Activated T-helper 1 cell treated with anti-CD3 and anti-CD28 coated beads, Interleukin-12 subunit alpha, Interleukin-12 subunit beta, Interleukin-2, Interleukin-4 antibody, amounts not matched to agents 30 ng/mL and 10 ng/mL and 1 ng/mL, durations not matched to agents 14 hours and 24 hours and 36 hours (primary cell): ENCODE measurements around the gene TMC2. TPM values are rescaled to one million over a fixed set of nuclear protein-coding genes. Genes with fewer than 3 reads are reported as not detected.
"Not testable (repeated sequence)": the region's sequence is repeated elsewhere in the genome, so short reads cannot be mapped to it uniquely, and the experiment has no call there.

ENCODE experiments used
- DNase-seq: peaks from one replicate; pipeline ENCODE4 v3.0.0; 2021; ENCODE audit warnings: low spot score
- H3K27ac Mint-ChIP-seq: one replicate; pipeline ENCODE4 v1.8.0; 2021; ENCODE audit warnings: mild to moderate bottlenecking, mixed read lengths
- H3K27me3 Mint-ChIP-seq: one replicate; pipeline ENCODE4 v1.8.0; 2022; ENCODE audit warnings: mild to moderate bottlenecking, moderate library complexity, mixed read lengths; ENCODE audit not compliant: insufficient read depth
- H3K36me3 Mint-ChIP-seq: one replicate; pipeline ENCODE4 v1.8.0; 2021; ENCODE audit warnings: low read depth, mixed read lengths
- H3K4me1 Mint-ChIP-seq: one replicate; pipeline ENCODE4 v1.8.0; 2021; ENCODE audit warnings: low read depth, mixed read lengths
- H3K4me3 Mint-ChIP-seq: one replicate; pipeline ENCODE4 v1.8.0; 2021; ENCODE audit warnings: mild to moderate bottlenecking, moderate library complexity, mixed read lengths
- H3K9me3 Mint-ChIP-seq: one replicate; pipeline ENCODE4 v1.8.0; 2021; ENCODE audit warnings: mixed read lengths
- intact Hi-C: fragments of 100-400 bp; cut with micrococcal nuclease; formaldehyde crosslinking; loops from one replicate; pipeline ENCODE4 v1.15.1; 2024
- total RNA-seq: library from RNA; stranded (reverse); gene quantifications from 2 replicates; pipeline ENCODE4 v1.2.3, GENCODE V29; 2022

Gene TMC2
- total RNA-seq, 1 donor from 2014 or later = not detected

DNA sequence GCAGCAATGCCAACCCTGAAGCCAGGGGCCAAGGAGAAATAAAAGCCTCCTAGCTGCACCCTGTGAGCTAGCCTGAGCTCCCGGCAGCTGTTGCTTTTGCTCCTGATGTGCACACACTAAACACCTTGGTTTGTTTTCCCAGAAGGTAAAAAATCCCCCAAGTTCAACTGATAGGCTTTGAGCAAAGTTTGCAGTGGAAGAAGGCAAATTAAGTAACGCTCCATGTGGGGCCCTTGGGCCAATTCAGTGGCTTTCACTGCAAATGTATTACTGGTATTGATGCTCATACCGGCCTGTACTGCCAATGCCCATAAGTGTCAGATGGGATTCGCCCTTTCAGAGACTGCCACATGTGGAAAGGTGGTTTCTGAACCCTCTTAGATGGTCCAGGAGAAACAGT, 137.1 kb downstream of the TMC2 start:
- Mint-ChIP-seq H3K9me3 (no peaks in the 10 kb centered on the region), H3K4me3 (no peak overlapping the region), H3K27me3 (peaks cover 5% of the 10 kb centered on the region), H3K4me1 (no peaks in the 10 kb centered on the region), H3K27ac (no peak overlapping the region), H3K36me3 (no peaks in the 10 kb centered on the region)
- DNase-seq = no peak
- intact Hi-C loops = no loop called here

DNA sequence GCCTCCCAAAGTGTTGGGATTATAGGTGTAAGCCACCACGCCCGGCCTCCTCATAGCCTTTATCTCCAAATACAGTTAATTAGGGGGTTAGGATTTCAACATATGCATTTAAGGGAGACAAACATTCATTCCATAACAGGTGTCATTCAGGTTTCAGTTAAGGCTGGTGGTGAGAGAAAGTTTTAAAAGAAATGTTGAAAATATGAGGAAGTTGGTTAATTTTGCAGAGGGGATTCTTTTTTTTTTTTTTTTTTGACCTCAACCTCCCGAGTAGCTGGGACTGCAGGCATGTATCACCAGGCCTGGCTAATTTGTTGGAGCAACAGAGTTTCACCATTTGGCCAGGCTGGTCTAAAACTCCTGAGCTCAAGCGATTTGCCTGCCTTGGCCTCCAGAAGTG, 143.7 kb downstream of the TMC2 start:
- peaks cover 20% of the 10 kb centered on the region for H3K27me3 Mint-ChIP-seq
- H3K9me3 Mint-ChIP-seq = no peaks in the 10 kb centered on the region
- H3K4me3 Mint-ChIP-seq = no peak overlapping the region
- DNase-seq = no peak
- intact Hi-C loops = no loop called here
- H3K27ac Mint-ChIP-seq = no peak overlapping the region
- H3K36me3 Mint-ChIP-seq = no peaks in the 10 kb centered on the region
- peaks cover 3% of the 10 kb centered on the region for H3K4me1 Mint-ChIP-seq

DNA sequence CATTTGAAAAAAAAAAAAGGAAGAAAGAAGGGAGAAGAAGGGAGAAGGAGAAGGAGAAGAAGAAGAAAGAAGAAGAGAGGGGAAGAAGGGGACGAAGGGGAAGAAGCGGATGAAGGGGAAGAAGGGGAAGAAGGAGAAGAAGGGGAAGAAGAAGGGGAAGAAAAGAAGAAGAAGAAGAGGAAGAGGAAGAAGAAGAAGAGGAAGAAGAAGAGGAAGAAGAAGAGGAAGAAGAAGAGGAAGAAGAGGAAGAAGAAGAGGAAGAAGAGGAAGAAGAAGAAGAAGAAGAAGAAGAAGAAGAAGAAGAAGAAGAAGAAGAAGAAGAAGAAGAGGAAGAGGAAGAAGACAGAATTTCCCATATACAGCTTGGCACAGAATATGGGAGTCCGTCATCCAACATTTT, 145.7 kb downstream of the TMC2 start:
- H3K36me3 Mint-ChIP-seq, H3K9me3 Mint-ChIP-seq, intact Hi-C loops, H3K4me1 Mint-ChIP-seq, H3K4me3 Mint-ChIP-seq, H3K27ac Mint-ChIP-seq, DNase-seq: not testable (repeated sequence)
- H3K27me3 Mint-ChIP-seq = peaks cover 20% of the 10 kb centered on the region

DNA sequence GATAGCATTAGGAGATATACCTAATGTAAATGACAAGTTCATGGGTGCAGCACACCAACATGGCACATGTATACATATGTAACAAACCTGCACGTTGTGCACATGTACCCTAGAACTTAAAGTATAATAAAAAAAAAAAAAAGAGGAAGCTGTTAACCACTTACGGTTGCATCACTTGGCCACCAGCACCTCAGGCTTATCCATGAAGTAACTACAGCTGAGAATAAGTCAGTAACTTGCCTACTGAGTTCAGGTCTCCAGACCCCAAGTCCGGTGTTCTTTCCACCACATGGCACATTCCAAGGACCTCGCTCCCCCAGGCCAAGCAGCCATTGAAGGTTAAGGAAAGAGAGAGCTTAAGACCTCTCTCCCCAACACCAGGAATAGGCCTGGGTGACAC, 148.4 kb downstream of the TMC2 start:
- intact Hi-C loops = loop anchor here (5.0 kb wide), 1 partner anchor 302 kb away; no protein-coding TSS in a partner anchor
- not testable (repeated sequence) for H3K27ac Mint-ChIP-seq, DNase-seq

DNA sequence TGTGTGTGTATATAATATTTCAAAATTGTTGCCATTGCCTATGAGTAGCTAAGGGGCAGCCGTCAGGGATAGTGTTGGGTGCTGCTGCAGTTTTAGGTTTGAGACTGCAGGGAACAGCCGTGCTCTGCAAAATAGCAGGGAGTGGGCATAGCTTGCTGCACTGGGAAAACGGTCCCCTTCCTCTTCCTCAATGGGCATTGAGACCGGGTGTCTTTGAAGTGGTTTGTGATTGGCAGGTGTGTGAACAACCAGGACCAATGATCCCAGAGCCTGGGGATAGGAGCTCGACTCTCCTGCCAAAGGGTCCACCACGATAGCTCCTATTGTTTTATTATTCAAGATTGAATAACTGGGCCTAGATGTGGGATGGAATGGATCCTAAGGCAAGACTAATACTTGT, 151.1 kb downstream of the TMC2 start:
- Mint-ChIP-seq H3K4me3 (no peak overlapping the region), H3K27ac (no peak overlapping the region), H3K9me3 (no peaks in the 10 kb centered on the region), H3K4me1 (peaks cover 34% of the 10 kb centered on the region), H3K36me3 (peaks cover 4% of the 10 kb centered on the region), H3K27me3 (peaks cover 18% of the 10 kb centered on the region)
- no peak for DNase-seq
- intact Hi-C loops = loop anchor here (5.0 kb wide), 1 partner anchor 300 kb away; no protein-coding TSS in a partner anchor

More for the DNA sequence above, 148.4 kb downstream of the TMC2 start:
- not testable (repeated sequence) for H3K9me3 Mint-ChIP-seq, H3K4me3 Mint-ChIP-seq, H3K36me3 Mint-ChIP-seq
- peaks cover 19% of the 10 kb centered on the region for H3K27me3 Mint-ChIP-seq
- H3K4me1 Mint-ChIP-seq = peaks cover 22% of the 10 kb centered on the region

DNA sequence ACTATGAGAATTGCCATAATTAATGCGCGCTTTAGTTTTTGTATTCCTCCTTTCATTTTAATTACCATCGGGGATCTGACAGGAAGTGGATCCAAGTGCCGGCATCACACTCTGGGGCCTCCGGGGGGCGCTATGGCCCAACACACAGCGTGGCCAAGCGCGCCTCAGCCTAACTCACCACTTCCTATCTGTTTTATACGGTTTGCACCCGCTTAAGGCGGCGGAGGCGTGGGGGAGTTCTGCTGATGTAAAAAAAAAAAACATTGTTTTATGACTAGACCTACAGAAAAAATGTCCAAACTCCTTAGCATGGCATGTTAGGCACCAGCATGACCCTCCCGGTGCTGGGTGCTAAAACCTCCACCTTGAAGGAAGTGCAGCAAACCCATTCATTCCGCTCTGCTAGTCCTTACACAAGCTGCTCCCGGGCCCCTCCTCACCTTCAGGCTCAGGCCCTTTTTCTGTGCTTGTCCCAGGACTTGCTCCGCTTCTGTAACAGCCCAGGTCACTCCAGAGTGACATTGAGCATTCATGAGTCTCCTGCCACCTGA, 151.7 kb downstream of the TMC2 start:
- peak; percentile 76 for DNase-seq
- peak overlapping the region; percentile 16 for H3K4me3 Mint-ChIP-seq
- H3K4me1 Mint-ChIP-seq = peaks cover 34% of the 10 kb centered on the region
- H3K36me3 Mint-ChIP-seq = peaks cover 4% of the 10 kb centered on the region
- intact Hi-C loops = loop anchor here (1.0 to 5.0 kb wide), 7 partner anchors 36 to 313 kb away; partner anchors contain the start of genes NOP56 and PTPRA
- H3K27me3 Mint-ChIP-seq = peaks cover 13% of the 10 kb centered on the region
- peak overlapping the region; percentile 77 for H3K27ac Mint-ChIP-seq
- no peaks in the 10 kb centered on the region for H3K9me3 Mint-ChIP-seq

DNA sequence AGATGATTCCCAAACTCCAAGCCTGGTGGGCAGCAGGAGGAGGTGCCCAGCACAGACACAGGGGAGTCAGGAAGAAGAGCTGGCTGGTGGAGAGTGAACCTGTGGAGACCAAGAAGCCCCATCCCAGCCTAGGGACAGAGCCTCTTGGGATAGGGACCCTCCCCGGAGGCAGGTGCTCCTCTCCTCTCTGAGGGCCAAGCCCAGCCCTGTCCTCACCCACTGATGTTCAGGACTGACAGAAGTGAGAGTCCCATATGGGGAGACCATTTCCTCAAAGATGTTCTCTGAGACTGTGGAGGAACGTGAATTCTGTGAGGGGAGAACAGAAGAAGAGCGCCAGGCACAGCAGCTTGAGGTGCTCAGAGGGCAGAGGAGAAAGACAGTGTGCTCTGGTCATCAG, 153.8 kb downstream of the TMC2 start:
- H3K27me3 Mint-ChIP-seq = peaks cover 23% of the 10 kb centered on the region
- no peak overlapping the region for H3K4me3 Mint-ChIP-seq
- peaks cover 35% of the 10 kb centered on the region for H3K4me1 Mint-ChIP-seq
- DNase-seq = no peak
- intact Hi-C loops = no loop called here
- no peak overlapping the region for H3K27ac Mint-ChIP-seq
- H3K36me3 Mint-ChIP-seq = peaks cover 7% of the 10 kb centered on the region
- no peaks in the 10 kb centered on the region for H3K9me3 Mint-ChIP-seq

DNA sequence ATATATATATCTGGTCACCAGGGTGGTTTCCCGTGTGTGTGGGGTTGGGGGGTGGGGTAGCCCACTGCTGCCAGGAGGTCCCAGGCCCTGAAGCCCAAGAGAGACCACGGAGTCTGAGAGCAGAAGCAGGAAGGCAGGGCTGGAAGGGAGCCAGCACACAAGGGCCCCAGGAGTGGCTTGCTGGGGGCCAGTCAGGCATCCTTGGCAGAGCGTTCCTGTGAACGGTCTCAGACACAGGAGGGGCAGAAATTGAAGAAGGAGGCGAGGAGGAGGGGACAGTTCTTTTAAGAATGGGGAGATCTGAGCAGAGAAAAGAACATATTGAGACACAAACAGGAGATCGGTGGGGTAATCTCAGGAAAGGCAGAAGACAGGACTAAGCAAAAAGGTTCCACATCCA, 154.3 kb downstream of the TMC2 start:
- H3K4me3 Mint-ChIP-seq = peak overlapping the region; percentile 91
- H3K9me3 Mint-ChIP-seq = no peaks in the 10 kb centered on the region
- H3K27me3 Mint-ChIP-seq = peaks cover 27% of the 10 kb centered on the region
- peaks cover 35% of the 10 kb centered on the region for H3K4me1 Mint-ChIP-seq
- no peak for DNase-seq
- peak overlapping the region; percentile 57 for H3K27ac Mint-ChIP-seq
- intact Hi-C loops = no loop called here
- peaks cover 7% of the 10 kb centered on the region for H3K36me3 Mint-ChIP-seq

DNA sequence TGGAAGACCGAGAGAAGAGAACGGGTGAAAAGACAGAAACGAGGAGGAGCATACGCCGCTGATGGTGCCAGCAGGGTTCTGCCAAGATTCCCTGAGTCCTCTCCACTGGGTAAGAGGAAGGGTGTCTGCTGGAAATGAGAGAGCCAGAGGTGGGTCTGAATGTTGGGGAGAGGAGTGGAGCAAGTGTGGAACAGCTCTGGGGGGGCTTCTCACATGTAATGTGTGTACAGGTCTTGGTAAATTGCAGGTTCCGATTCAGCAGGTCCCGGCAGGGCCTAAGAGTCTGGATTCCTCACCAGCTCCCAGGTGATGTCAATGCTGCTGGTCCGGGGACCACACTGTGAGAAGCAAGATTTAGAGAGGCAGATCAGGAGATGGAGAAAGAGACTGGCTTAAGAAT, 154.8 kb downstream of the TMC2 start:
- Mint-ChIP-seq H3K27me3 (peaks cover 31% of the 10 kb centered on the region), H3K27ac (peak overlapping the region; percentile 83), H3K36me3 (peaks cover 7% of the 10 kb centered on the region), H3K4me1 (peaks cover 35% of the 10 kb centered on the region), H3K4me3 (peak overlapping the region; percentile 91), H3K9me3 (no peaks in the 10 kb centered on the region)
- no peak for DNase-seq
- intact Hi-C loops = no loop called here

Other genes starting within 250 kb of the TMC2 start
- gene TGM3, start 240.6 kb upstream of the TMC2 start, total RNA-seq = not detected in 2 replicates
- gene TGM6, start 155.7 kb upstream of the TMC2 start, total RNA-seq = not detected in 2 replicates
- gene SNRPB, start 65.8 kb upstream of the TMC2 start, total RNA-seq = 533 and 548 TPM in 2 replicates
- gene ZNF343, start 27.7 kb upstream of the TMC2 start, total RNA-seq = 18.2 and 21.6 TPM in 2 replicates
- gene NOP56, start 116.1 kb downstream of the TMC2 start, total RNA-seq = 863 and 897 TPM in 2 replicates
- gene IDH3B, start 127.6 kb downstream of the TMC2 start, total RNA-seq = 116 and 125 TPM in 2 replicates
- gene EBF4, start 156.2 kb downstream of the TMC2 start, total RNA-seq = 12.3 and 12.6 TPM in 2 replicates